ENCODE results near the gene SND1.
A peak's percentile ranks its signal among the peaks of the same experiment; 100 is the strongest.

SND1 gene

GRCh38 chr7:128005759-128006159 lies 353.8 kb downstream of the SND1 start:
- DNase-seq: no peak

GRCh38 chr7:128006550-128007302 lies 354.7 kb downstream of the SND1 start:
- no peak for DNase-seq

- no peak for DNase-seq
Measured at GRCh38 chr7:128007303-128007680, 355.3 kb downstream of the SND1 start.

- DNase-seq: no peak
Measured at GRCh38 chr7:128008141-128008540, 356.1 kb downstream of the SND1 start.

GRCh38 chr7:128008744-128009143 lies 356.8 kb downstream of the SND1 start:
- DNase-seq: no peak

- no peak for DNase-seq
Measured at GRCh38 chr7:128010391-128011127, 358.6 kb downstream of the SND1 start.

- DNase-seq: no peak
Measured at GRCh38 chr7:128011131-128011661, 359.2 kb downstream of the SND1 start.

- DNase-seq: no peak
Measured at GRCh38 chr7:128014811-128015210, 362.8 kb downstream of the SND1 start.

- DNase-seq: no peak
Measured at GRCh38 chr7:128017460-128017859, 365.5 kb downstream of the SND1 start.

GRCh38 chr7:128017862-128018845 lies 366.2 kb downstream of the SND1 start:
- DNase-seq: no peak

- DNase-seq: no peak
Measured at GRCh38 chr7:128019288-128019687, 367.3 kb downstream of the SND1 start.

- peak; percentile 29 for DNase-seq
Measured at GRCh38 chr7:128020159-128020558, 368.2 kb downstream of the SND1 start.

- no peak for DNase-seq
Measured at GRCh38 chr7:128021366-128021765, 369.4 kb downstream of the SND1 start.

GRCh38 chr7:128022631-128023532 lies 370.9 kb downstream of the SND1 start:
- no peak for DNase-seq

GRCh38 chr7:128024151-128024550 lies 372.2 kb downstream of the SND1 start:
- no peak for DNase-seq

GRCh38 chr7:128025380-128025779 lies 373.4 kb downstream of the SND1 start:
- no peak for DNase-seq

- no peak for DNase-seq
Measured at GRCh38 chr7:128025819-128026218, 373.8 kb downstream of the SND1 start.

GRCh38 chr7:128026551-128026950 lies 374.6 kb downstream of the SND1 start:
- no peak for DNase-seq

- DNase-seq: no peak
Measured at GRCh38 chr7:128027485-128027980, 375.5 kb downstream of the SND1 start.

GRCh38 chr7:128029405-128029995 lies 377.5 kb downstream of the SND1 start:
- DNase-seq: no peak

GRCh38 chr7:128030263-128030653 lies 378.3 kb downstream of the SND1 start:
- no peak for DNase-seq

Measured in stimulated activated CD4-positive, alpha-beta T cell treated with anti-CD3 and anti-CD28 coated beads, Interleukin-4, amount 100 ng/mL, for 1 hour (primary cell).